H1 (cell line): ENCODE measurements around the gene BRD7. TPM values are rescaled to one million over a fixed set of nuclear protein-coding genes. Genes with fewer than 3 reads are reported as not detected.

ENCODE experiments used
- CTCF ChIA-PET: fragments of 300-600 bp; sonication (Branson Sonifier 250); formaldehyde crosslinking; loops from one replicate; lab custom pipeline; 2021; ENCODE audit not compliant: partially characterized antibody; lab: Charles Lee
- POLR2A ChIA-PET: fragments of 300-600 bp; sonication (Branson Sonifier 250); formaldehyde crosslinking; loops from one replicate; lab custom pipeline; 2021; ENCODE audit warnings: inconsistent platforms; ENCODE audit not compliant: partially characterized antibody; lab: Charles Lee
- DNase-seq, 2 experiments: peaks; one replicate each; pipeline versions ENCODE4 v3.0.0 to v3.0.0-alpha.2; 2010 to 2022; ENCODE audit warnings: low spot score in 2 of 2, low read depth in 1 of 2, mixed read lengths in 1 of 2
- FAIRE-seq: peaks from 2 replicates; lab custom pipeline; 2011; peaks lifted over from hg19 to GRCh38; lab: Jason Lieb, UNC
- H2AFZ ChIP-seq: 2 replicates; pipeline ENCODE4 v1.8.1; 2012; ENCODE audit warnings: low read length, inconsistent platforms
- H2AK5ac ChIP-seq: 2 replicates; pipeline ENCODE4 v1.6.1; 2013; ENCODE audit warnings: low read depth, low read length
- H2BK120ac ChIP-seq: replicated peaks from 2 replicates; pipeline ENCODE3; 2013; ENCODE audit warnings: low read depth, low read length, inconsistent platforms
- H2BK12ac ChIP-seq: 2 replicates; pipeline ENCODE4 v1.6.1; 2013; ENCODE audit warnings: low read depth, low read length
- H2BK15ac ChIP-seq: 2 replicates; pipeline ENCODE4 v1.6.1; 2013; ENCODE audit warnings: low read length
- H2BK20ac ChIP-seq: 2 replicates; pipeline ENCODE4 v1.6.1; 2013; ENCODE audit warnings: low read length
- H2BK5ac ChIP-seq: 2 replicates; pipeline ENCODE4 v1.6.1; 2013; ENCODE audit warnings: low read depth, low read length
- H3K14ac ChIP-seq: 2 replicates; pipeline ENCODE4 v1.6.1; 2013; ENCODE audit warnings: inconsistent platforms; ENCODE audit not compliant: insufficient read length
- H3K18ac ChIP-seq: 2 replicates; pipeline ENCODE4 v1.6.1; 2013; ENCODE audit warnings: low read length; ENCODE audit errors: extremely low read depth
- H3K23ac ChIP-seq: 2 replicates; pipeline ENCODE4 v1.6.1; 2013; ENCODE audit warnings: inconsistent platforms; ENCODE audit not compliant: insufficient read length
- H3K23me2 ChIP-seq: 2 replicates; pipeline ENCODE4 v1.6.1; 2013; ENCODE audit warnings: low read depth, low read length
- H3K27ac ChIP-seq: 2 replicates; pipeline ENCODE4 v1.6.1; 2011; ENCODE audit warnings: low read depth, low read length, inconsistent platforms
- H3K27me3 ChIP-seq, 4 experiments: replicated peaks in 1 of 4; 1 replicate in 1 of 4; 2 replicates in 3 of 4; pipeline versions ENCODE4 v1.6.1 to v1.8.1; 2011 to 2013; ENCODE audit warnings: low read length in 3 of 4, mild to moderate bottlenecking in 3 of 4, inconsistent platforms in 2 of 4, mixed read lengths in 2 of 4, moderate library complexity in 1 of 4; ENCODE audit not compliant: control insufficient read depth in 3 of 4, insufficient read depth in 3 of 4; ENCODE audit errors: extremely low read depth in 1 of 4
- H3K36me3 ChIP-seq, 4 experiments: 2 replicates each; pipeline versions ENCODE4 v1.6.1 to v1.8.1; 2011 to 2013; ENCODE audit warnings: mild to moderate bottlenecking in 4 of 4, low read length in 3 of 4, moderate library complexity in 2 of 4, control low read depth in 1 of 4, inconsistent platforms in 1 of 4; ENCODE audit not compliant: insufficient read depth in 4 of 4, control insufficient read depth in 2 of 4
- H3K4ac ChIP-seq: replicated peaks from 2 replicates; pipeline ENCODE3; 2013; ENCODE audit warnings: low read length, low read depth, mixed read lengths, inconsistent platforms; ENCODE audit not compliant: insufficient read length
- H3K4me1 ChIP-seq, 4 experiments: replicated peaks in 1 of 4; 1 replicate in 1 of 4; 2 replicates in 3 of 4; pipeline versions ENCODE4 v1.6.1 to v1.8.1; 2011 to 2013; ENCODE audit warnings: low read length in 3 of 4, inconsistent platforms in 2 of 4, mixed read lengths in 1 of 4; ENCODE audit not compliant: insufficient read depth in 4 of 4, control insufficient read depth in 3 of 4
- H3K4me2 ChIP-seq, 2 experiments: 2 replicates each; pipeline versions ENCODE4 v1.6.1 to v1.8.1; 2011 to 2013; ENCODE audit warnings: low read depth in 2 of 2, low read length in 2 of 2, control low read depth in 1 of 2, inconsistent platforms in 1 of 2, mild to moderate bottlenecking in 1 of 2; ENCODE audit not compliant: insufficient read depth in 1 of 2
- H3K4me3 ChIP-seq, 4 experiments: fragments of 200-600, 300-600 bp in 1 of 4; sonication (generic), shearing (Covaris generic), sonication (Bioruptor Twin) in 1 of 4; 2 replicates each; pipeline versions ENCODE4 v1.5.1 to v1.8.1; 2011 to 2016; ENCODE audit warnings: low read length in 4 of 4, low read depth in 3 of 4, control low read depth in 2 of 4, inconsistent platforms in 2 of 4, mild to moderate bottlenecking in 2 of 4, mixed read lengths in 1 of 4, moderate library complexity in 1 of 4; ENCODE audit not compliant: insufficient read depth in 2 of 4; ENCODE audit errors: extremely low read depth in 1 of 4
- H3K56ac ChIP-seq: replicated peaks from 2 replicates; pipeline ENCODE3; 2013; ENCODE audit warnings: low read depth, mild to moderate bottlenecking, mixed read lengths, low read length, inconsistent platforms; ENCODE audit not compliant: insufficient read length
- H3K79me1 ChIP-seq: 2 replicates; pipeline ENCODE4 v1.6.1; 2013; ENCODE audit warnings: low read depth, low read length, control low read depth
- H3K79me2 ChIP-seq, 2 experiments: 2 replicates each; pipeline versions ENCODE4 v1.6.1 to v1.8.1; 2012 to 2013; ENCODE audit warnings: low read length in 2 of 2, mild to moderate bottlenecking in 2 of 2, inconsistent platforms in 1 of 2; ENCODE audit not compliant: insufficient read depth in 2 of 2, control insufficient read depth in 1 of 2
- H3K9ac ChIP-seq, 4 experiments: replicated peaks in 1 of 4; 1 replicate in 1 of 4; 2 replicates in 3 of 4; pipeline versions ENCODE4 v1.6.1 to v1.8.1; 2011 to 2013; ENCODE audit warnings: low read depth in 3 of 4, low read length in 3 of 4, control low read depth in 2 of 4, mild to moderate bottlenecking in 2 of 4, moderate library complexity in 2 of 4, inconsistent platforms in 1 of 4; ENCODE audit errors: extremely low read depth in 1 of 4
- H3K9me3 ChIP-seq, 2 experiments: 2 replicates each; pipeline versions ENCODE4 v1.6.1 to v1.8.1; 2012 to 2013; ENCODE audit warnings: mild to moderate bottlenecking in 2 of 2, moderate library complexity in 2 of 2, control low read depth in 1 of 2, inconsistent platforms in 1 of 2, low read depth in 1 of 2, low read length in 1 of 2, mixed read lengths in 1 of 2; ENCODE audit not compliant: insufficient read depth in 2 of 2
- H4K20me1 ChIP-seq, 2 experiments: replicated peaks in 1 of 2; 2 replicates each; pipeline versions ENCODE3 to v1.8.1; 2011 to 2013; ENCODE audit warnings: inconsistent platforms in 2 of 2, low read length in 2 of 2, mild to moderate bottlenecking in 1 of 2; ENCODE audit not compliant: insufficient read depth in 2 of 2, control insufficient read depth in 1 of 2
- H4K5ac ChIP-seq: 2 replicates; pipeline ENCODE4 v1.6.1; 2013; ENCODE audit warnings: low read length, low read depth, mixed read lengths, inconsistent platforms; ENCODE audit not compliant: insufficient read length
- H4K8ac ChIP-seq: 2 replicates; pipeline ENCODE4 v1.8.0; 2013; ENCODE audit warnings: mild to moderate bottlenecking, moderate library complexity, low read length, inconsistent platforms; ENCODE audit not compliant: insufficient read depth; ENCODE audit errors: extremely low read depth
- H4K91ac ChIP-seq: replicated peaks from 2 replicates; pipeline ENCODE3; 2013; ENCODE audit warnings: low read length, mixed read lengths, inconsistent platforms; ENCODE audit not compliant: insufficient read length
- ATF3 ChIP-seq: IDR thresholded peaks from 2 replicates; pipeline ENCODE4 v1.6.1; 2011; ENCODE audit warnings: low read depth, mild to moderate bottlenecking, low read length; ENCODE audit not compliant: insufficient read depth
- BACH1 ChIP-seq: IDR thresholded peaks from 2 replicates; pipeline ENCODE4 v1.6.1; 2012; ENCODE audit warnings: low read length, improper control_type of control experiment
- CHD2 ChIP-seq: IDR thresholded peaks from 2 replicates; pipeline ENCODE4 v1.6.1; 2012; ENCODE audit warnings: low read length, improper control_type of control experiment
- EP300 ChIP-seq, 2 experiments: IDR thresholded peaks; 1 replicate in 1 of 2; 2 replicates in 1 of 2; pipeline ENCODE4 v1.6.1; 2011 to 2012; ENCODE audit warnings: low read depth in 2 of 2, low read length in 2 of 2, mild to moderate bottlenecking in 2 of 2, borderline replicate concordance in 1 of 2, inconsistent platforms in 1 of 2, moderate library complexity in 1 of 2
- EZH2 ChIP-seq: fragments of 200-600 bp; sonication (generic); IDR thresholded peaks from 2 replicates; pipeline ENCODE4 v1.7.1; 2012; ENCODE audit warnings: low read depth, mild to moderate bottlenecking, moderate library complexity, low read length, inconsistent platforms; ENCODE audit not compliant: severe bottlenecking
- HDAC6 ChIP-seq: IDR thresholded peaks from one replicate; pipeline ENCODE4 v1.7.1; 2012; ENCODE audit warnings: low read depth, mild to moderate bottlenecking, inconsistent platforms, low read length, moderate library complexity
- JUN ChIP-seq: IDR thresholded peaks from 2 replicates; pipeline ENCODE4 v1.6.1; 2011; ENCODE audit warnings: low read depth, mild to moderate bottlenecking, improper control_type of control experiment, low read length
- KDM4A ChIP-seq: IDR thresholded peaks from one replicate; pipeline ENCODE4 v1.7.1; 2012; ENCODE audit warnings: low read depth, mild to moderate bottlenecking, moderate library complexity, low read length, inconsistent platforms; ENCODE audit not compliant: severe bottlenecking
- RFX5 ChIP-seq: IDR thresholded peaks from 2 replicates; pipeline ENCODE4 v1.6.1; 2011; ENCODE audit warnings: low read depth, low read length, improper control_type of control experiment, borderline replicate concordance
- SP2 ChIP-seq: IDR thresholded peaks from 2 replicates; pipeline ENCODE4 v1.6.1; 2012; ENCODE audit warnings: mild to moderate bottlenecking, low read length, inconsistent platforms
- TAF7 ChIP-seq: optimal IDR thresholded peaks from 2 replicates; pipeline ENCODE3; 2011; ENCODE audit warnings: low read depth, mild to moderate bottlenecking, inconsistent platforms, low read length, moderate library complexity, borderline replicate concordance
- WGBS, 2 experiments: shearing (Covaris generic) in 1 of 2; methylation state at CpG; one replicate each; pipeline versions ENCODE4 v1.1.6 to v1.1.7; 2013 to 2015; ENCODE audit warnings: low lambda C conversion rate in 2 of 2, mixed read lengths in 2 of 2, inconsistent platforms in 1 of 2, low coverage in 1 of 2, missing lambda C conversion rate in 1 of 2; ENCODE audit not compliant: insufficient replicate concordance in 2 of 2, insufficient coverage in 1 of 2, insufficient read length in 1 of 2; ENCODE audit errors: extremely low coverage in 1 of 2, missing lambda C conversion rate in 1 of 2; 5-methylcytosine and 5-hydroxymethylcytosine counted together
- polyA plus RNA-seq, 7 experiments: library from polyadenylated mRNA; depleted of rRNA in 3 of 7; stranded (reverse) in 5 of 7; unstranded in 2 of 7; fragments of >200 nt in 5 of 7; fragments of 200-250 nt in 2 of 7; gene quantifications; 1 replicate in 5 of 7; 2 replicates in 1 of 7; 4 replicates in 1 of 7; pipeline versions ENCODE4 v1.2.1 to v1.2.3, GENCODE V29; 2011 to 2013; ENCODE audit warnings: missing spikeins in 2 of 7, mixed read lengths in 2 of 7
- total RNA-seq: library from RNA; stranded (reverse); fragmentation: NEBNext Ultra II Directional; extraction: Animal tissue kit (Norgen Biotek cat#: 25700); gene quantifications from 2 replicates; pipeline ENCODE4 v1.2.1, GENCODE V29; 2021

The BRD7 gene
- total and polyA plus RNA-seq, 2 of the 8 experiments (the other 6 are each of a cell fraction or from before 2014, with no cell fraction given), result 42.5 to 120 TPM

GRCh38 chr16:50296807-50297206 is 72.0 kb downstream of the BRD7 start:
- FAIRE-seq, result no peak
- no peak overlapping the region for H3K23ac ChIP-seq
- H3K27ac ChIP-seq, result no peak overlapping the region
- H2BK5ac ChIP-seq, result no peak overlapping the region
- H3K36me3 ChIP-seq, result no peaks in the 10 kb centered on the region
- peaks cover 0 to 2% of the 10 kb centered on the region in 2 experiments for H4K20me1 ChIP-seq
- no peak overlapping the region for H4K91ac ChIP-seq
- POLR2A ChIA-PET, result interaction anchor here (2.0 kb wide), 1 partner anchor 12 kb away, joined by 4 read pairs; no protein-coding TSS in a partner anchor
- no peak overlapping the region for H4K8ac ChIP-seq
- no peak overlapping the region for H2BK120ac ChIP-seq
- peaks cover 0 to 3% (median 0%) of the 10 kb centered on the region in 4 experiments; a peak in 1 of 7 replicates for H3K4me1 ChIP-seq
- no peak overlapping the region for H2BK15ac ChIP-seq
- H2BK12ac ChIP-seq, result no peak overlapping the region
- H3K4ac ChIP-seq, result no peak overlapping the region
- H2AFZ ChIP-seq, result no peak overlapping the region
- DNase-seq, result no peak
- 96% methylated on average over 2 of the region's 2 CpGs; no CpG with 5 or more reads in 1 of the 2 experiments for WGBS, 2 experiments
- H3K79me2 ChIP-seq, result no peaks in the 10 kb centered on the region
- H3K18ac ChIP-seq, result no peak overlapping the region
- H3K9ac ChIP-seq, result no peak overlapping the region
- TF ChIP-seq CHD2 (no peak), HDAC6 (no peak), ATF3 (no peak), EZH2 (no peak), TAF7 (no peak), RFX5 (no peak), KDM4A (no peak), BACH1 (no peak), EP300 (IDR thresholded peaks at IDR 0.05; ENCODE audit: borderline replicate concordance in 1 of 2, low read depth in 2 of 2, low read length in 2 of 2) (no peak), SP2 (no peak), JUN (no peak)
- H3K56ac ChIP-seq, result no peak overlapping the region
- no peaks in the 10 kb centered on the region for H3K27me3 ChIP-seq
- no peak overlapping the region for H3K4me3 ChIP-seq
- no peak overlapping the region for H3K4me2 ChIP-seq
- no peaks in the 10 kb centered on the region for H3K9me3 ChIP-seq
- H3K23me2 ChIP-seq, result no peaks in the 10 kb centered on the region
- no peaks in the 10 kb centered on the region for H3K79me1 ChIP-seq
- CTCF ChIA-PET, result interaction anchor here (0.9 to 1.9 kb wide), 5 partner anchors 8 to 45 kb away, joined by 3 to 11 read pairs (median 3); no protein-coding TSS in a partner anchor
- no peak overlapping the region for H4K5ac ChIP-seq
- no peak overlapping the region for H2AK5ac ChIP-seq
- H2BK20ac ChIP-seq, result no peak overlapping the region
- H3K14ac ChIP-seq, result no peak overlapping the region
